Measurements from ENCODE around the gene P2RY2.

GRCh38 chr11:73170140-73170539 lies 47.9 kb upstream of the P2RY2 start:
- no peak for TF ChIP-seq POLR2A (IDR thresholded peaks at IDR 0.05)
- no peak for TF ChIP-seq CTCF (IDR thresholded peaks at IDR 0.05)

Measured in heart left ventricle (tissue), 13 donors.